Measurements from ENCODE around the gene LRCH1. TPM values are rescaled to one million over a fixed set of nuclear protein-coding genes. Genes with fewer than 3 reads are reported as not detected.

The LRCH1 gene
- polyA plus RNA-seq, 1 donor (not counting 4 experiments of a cell fraction or from before 2014, with no cell fraction given), result 16.2 TPM

GRCh38 chr13:46641274-46642081 is 88.5 kb downstream of the LRCH1 start:
- TF ChIP-seq EZH2 (IDR thresholded peaks at IDR 0.05; ENCODE audit: low read length), result no peak
- TF ChIP-seq, protein P1, sequence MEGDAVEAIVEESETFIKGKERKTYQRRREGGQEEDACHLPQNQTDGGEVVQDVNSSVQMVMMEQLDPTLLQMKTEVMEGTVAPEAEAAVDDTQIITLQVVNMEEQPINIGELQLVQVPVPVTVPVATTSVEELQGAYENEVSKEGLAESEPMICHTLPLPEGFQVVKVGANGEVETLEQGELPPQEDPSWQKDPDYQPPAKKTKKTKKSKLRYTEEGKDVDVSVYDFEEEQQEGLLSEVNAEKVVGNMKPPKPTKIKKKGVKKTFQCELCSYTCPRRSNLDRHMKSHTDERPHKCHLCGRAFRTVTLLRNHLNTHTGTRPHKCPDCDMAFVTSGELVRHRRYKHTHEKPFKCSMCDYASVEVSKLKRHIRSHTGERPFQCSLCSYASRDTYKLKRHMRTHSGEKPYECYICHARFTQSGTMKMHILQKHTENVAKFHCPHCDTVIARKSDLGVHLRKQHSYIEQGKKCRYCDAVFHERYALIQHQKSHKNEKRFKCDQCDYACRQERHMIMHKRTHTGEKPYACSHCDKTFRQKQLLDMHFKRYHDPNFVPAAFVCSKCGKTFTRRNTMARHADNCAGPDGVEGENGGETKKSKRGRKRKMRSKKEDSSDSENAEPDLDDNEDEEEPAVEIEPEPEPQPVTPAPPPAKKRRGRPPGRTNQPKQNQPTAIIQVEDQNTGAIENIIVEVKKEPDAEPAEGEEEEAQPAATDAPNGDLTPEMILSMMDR (optimal IDR thresholded peaks at IDR 0.05 in 1 of 3, IDR thresholded peaks at IDR 0.05 in 1 of 3, conservative IDR thresholded peaks at IDR 0.05 in 1 of 3; ENCODE audit: extremely low read depth in 1 of 3, insufficient read depth in 2 of 3, low read length in 3 of 3), result no peak
- H3K4me1 ChIP-seq (ENCODE audit: control insufficient read depth, extremely low read depth, insufficient read depth, low read length), result peaks cover 19% of the 10 kb centered on the region
- no peaks in the 10 kb centered on the region for H3K36me3 ChIP-seq (ENCODE audit: control insufficient read depth in 2 of 2, extremely low read depth in 1 of 2, insufficient read depth in 2 of 2, low read length in 2 of 2)
- DNase-seq (ENCODE audit: low read depth, low spot score) (no peak), FAIRE-seq (no peak)
- dilution Hi-C loops (cut with MboI; ENCODE audit: extremely low pct_ligation_motif_present, low sequenced_read_pairs), result no loop called here
- peaks cover 3% of the 10 kb centered on the region for H3K9me1 ChIP-seq (ENCODE audit: control insufficient read depth, extremely low read depth, insufficient read depth, low read length)
- H3K4me2 ChIP-seq (ENCODE audit: control insufficient read depth, extremely low read depth, insufficient read depth, low read depth, low read length), result no peak overlapping the region
- H3K27me3 ChIP-seq (ENCODE audit: control insufficient read depth, extremely low read depth, insufficient read depth, low read length), result no peaks in the 10 kb centered on the region
- peak overlapping the region; percentile 5 for H3K27ac ChIP-seq (ENCODE audit: control insufficient read depth, insufficient read depth, low read length)
- H2AFZ ChIP-seq (ENCODE audit: control insufficient read depth, low read length), result no peak overlapping the region
- no peaks in the 10 kb centered on the region for H4K20me1 ChIP-seq (ENCODE audit: control insufficient read depth, extremely low read depth, insufficient read depth, low read length)
- no peak overlapping the region for H3K4me3 ChIP-seq (ENCODE audit: control insufficient read depth in 2 of 3, extremely low read depth in 1 of 3, insufficient read depth in 2 of 3, low read depth in 1 of 3, low read length in 3 of 3)
- no peaks in the 10 kb centered on the region for H3K9me3 ChIP-seq (ENCODE audit: control insufficient read depth, low read depth, low read length)
- H3K79me2 ChIP-seq (ENCODE audit: control insufficient read depth, insufficient read depth, low read length), result peaks cover 83% of the 10 kb centered on the region
- no peak overlapping the region for H3K9ac ChIP-seq (ENCODE audit: control insufficient read depth, extremely low read depth, insufficient read depth, low read length)

- peaks cover 19% of the 10 kb centered on the region for H3K4me1 ChIP-seq (ENCODE audit: control insufficient read depth, extremely low read depth, insufficient read depth, low read length)
- no peak for FAIRE-seq
- H3K9ac ChIP-seq (ENCODE audit: control insufficient read depth, extremely low read depth, insufficient read depth, low read length), result no peak overlapping the region
- H3K79me2 ChIP-seq (ENCODE audit: control insufficient read depth, insufficient read depth, low read length), result peaks cover 78% of the 10 kb centered on the region
- no peaks in the 10 kb centered on the region for H3K36me3 ChIP-seq (ENCODE audit: control insufficient read depth in 2 of 2, extremely low read depth in 1 of 2, insufficient read depth in 2 of 2, low read length in 2 of 2)
- dilution Hi-C loops (cut with MboI; ENCODE audit: extremely low pct_ligation_motif_present, low sequenced_read_pairs), result no loop called here
- peaks cover 3% of the 10 kb centered on the region for H3K9me1 ChIP-seq (ENCODE audit: control insufficient read depth, extremely low read depth, insufficient read depth, low read length)
- no peak overlapping the region for H3K4me3 ChIP-seq (ENCODE audit: control insufficient read depth in 2 of 3, extremely low read depth in 1 of 3, insufficient read depth in 2 of 3, low read depth in 1 of 3, low read length in 3 of 3)
- no peak for DNase-seq (ENCODE audit: low read depth, low spot score)
- TF ChIP-seq EZH2 (IDR thresholded peaks at IDR 0.05; ENCODE audit: low read length), result no peak
- TF ChIP-seq, protein P1 (optimal IDR thresholded peaks at IDR 0.05 in 1 of 3, IDR thresholded peaks at IDR 0.05 in 1 of 3, conservative IDR thresholded peaks at IDR 0.05 in 1 of 3; ENCODE audit: extremely low read depth in 1 of 3, insufficient read depth in 2 of 3, low read length in 3 of 3), result no peak
- H3K4me2 ChIP-seq (ENCODE audit: control insufficient read depth, extremely low read depth, insufficient read depth, low read depth, low read length), result no peak overlapping the region
- no peaks in the 10 kb centered on the region for H4K20me1 ChIP-seq (ENCODE audit: control insufficient read depth, extremely low read depth, insufficient read depth, low read length)
- no peaks in the 10 kb centered on the region for H3K9me3 ChIP-seq (ENCODE audit: control insufficient read depth, low read depth, low read length)
- H3K27me3 ChIP-seq (ENCODE audit: control insufficient read depth, extremely low read depth, insufficient read depth, low read length), result no peaks in the 10 kb centered on the region
- no peak overlapping the region for H2AFZ ChIP-seq (ENCODE audit: control insufficient read depth, low read length)
- no peak overlapping the region for H3K27ac ChIP-seq (ENCODE audit: control insufficient read depth, insufficient read depth, low read length)
Measured at GRCh38 chr13:46642254-46642653, 89.3 kb downstream of the LRCH1 start.
